Measurements from ENCODE around the gene GAB3.

Gene GAB3

GRCh38 chrX:154750301-154751202, at the start of gene GAB3:
Gene GAB3, minus strand, starts transcription at chrX:154751077. Its CDS starts 52 bp downstream, at chrX:154751025.
- no peak for DNase-seq

- DNase-seq = no peak
Observed at GRCh38 chrX:154799556-154800348, 48.9 kb upstream of the GAB3 start.

GRCh38 chrX:154797006-154797405, 46.1 kb upstream of the GAB3 start:
- DNase-seq = no peak

GRCh38 chrX:154795016-154795415, 44.1 kb upstream of the GAB3 start:
- DNase-seq = no peak

GRCh38 chrX:154793084-154793795, 42.4 kb upstream of the GAB3 start:
- DNase-seq = no peak

- no peak for DNase-seq
Observed at GRCh38 chrX:154791939-154792338, 41.1 kb upstream of the GAB3 start.

- DNase-seq = no peak
Observed at GRCh38 chrX:154791467-154791866, 40.6 kb upstream of the GAB3 start.

- no peak for DNase-seq
Observed at GRCh38 chrX:154785716-154786115, 34.8 kb upstream of the GAB3 start.

GRCh38 chrX:154784149-154784995, 33.5 kb upstream of the GAB3 start:
- DNase-seq = no peak

GRCh38 chrX:154780968-154781367, 30.1 kb upstream of the GAB3 start:
- no peak for DNase-seq

- no peak for DNase-seq
Observed at GRCh38 chrX:154779261-154779660, 28.4 kb upstream of the GAB3 start.

GRCh38 chrX:154776753-154777152, 25.9 kb upstream of the GAB3 start:
- DNase-seq = no peak

GRCh38 chrX:154775419-154776349, 24.8 kb upstream of the GAB3 start:
- DNase-seq = no peak

- DNase-seq = no peak
Observed at GRCh38 chrX:154774622-154775021, 23.7 kb upstream of the GAB3 start.

GRCh38 chrX:154762537-154763296, 11.8 kb upstream of the GAB3 start, which contains the start of gene DKC1:
Gene DKC1, plus strand, starts transcription at chrX:154762864. Its CDS starts 102 bp downstream, at chrX:154762966.
- peak; percentile 87 for DNase-seq

GRCh38 chrX:154761977-154762536, 11.2 kb upstream of the GAB3 start:
- DNase-seq = no peak

GRCh38 chrX:154758696-154759095, 7.8 kb upstream of the GAB3 start:
- no peak for DNase-seq

- DNase-seq = no peak
Observed at GRCh38 chrX:154751669-154752271, 893 bp upstream of the GAB3 start.

- DNase-seq = no peak
Observed at GRCh38 chrX:154751203-154751668, 359 bp upstream of the GAB3 start.
